ENCODE results near the gene UBR4.

GRCh38 chr1:19091196-19091953 lies 118.7 kb downstream of the UBR4 start:
- TF ChIP-seq FOXA1 (IDR thresholded peaks at IDR 0.05) (no peak), SUZ12 (IDR thresholded peaks at IDR 0.05) (no peak), PKNOX1 (IDR thresholded peaks at IDR 0.05) (no peak)
